ENCODE results near the gene CHIA.

Gene CHIA

DNA sequence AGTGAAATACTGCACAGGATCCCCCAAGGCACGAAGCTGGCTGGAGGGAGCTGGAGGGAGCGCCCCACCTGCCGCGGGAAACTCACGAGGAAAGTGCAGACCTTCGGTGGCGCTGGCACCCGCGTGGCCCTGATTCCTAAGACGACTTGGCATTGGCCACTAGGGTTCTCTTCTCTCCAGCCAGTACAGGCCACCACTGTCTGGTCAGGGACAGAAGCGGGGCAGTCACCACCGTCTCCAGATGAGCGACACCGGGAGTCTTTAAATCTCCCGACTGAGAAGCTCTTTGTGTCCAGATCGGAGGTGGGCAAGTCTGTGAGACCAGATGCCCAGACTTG lies 19.2 kb upstream of the CHIA start:
- TF ChIP-seq, protein P1, sequence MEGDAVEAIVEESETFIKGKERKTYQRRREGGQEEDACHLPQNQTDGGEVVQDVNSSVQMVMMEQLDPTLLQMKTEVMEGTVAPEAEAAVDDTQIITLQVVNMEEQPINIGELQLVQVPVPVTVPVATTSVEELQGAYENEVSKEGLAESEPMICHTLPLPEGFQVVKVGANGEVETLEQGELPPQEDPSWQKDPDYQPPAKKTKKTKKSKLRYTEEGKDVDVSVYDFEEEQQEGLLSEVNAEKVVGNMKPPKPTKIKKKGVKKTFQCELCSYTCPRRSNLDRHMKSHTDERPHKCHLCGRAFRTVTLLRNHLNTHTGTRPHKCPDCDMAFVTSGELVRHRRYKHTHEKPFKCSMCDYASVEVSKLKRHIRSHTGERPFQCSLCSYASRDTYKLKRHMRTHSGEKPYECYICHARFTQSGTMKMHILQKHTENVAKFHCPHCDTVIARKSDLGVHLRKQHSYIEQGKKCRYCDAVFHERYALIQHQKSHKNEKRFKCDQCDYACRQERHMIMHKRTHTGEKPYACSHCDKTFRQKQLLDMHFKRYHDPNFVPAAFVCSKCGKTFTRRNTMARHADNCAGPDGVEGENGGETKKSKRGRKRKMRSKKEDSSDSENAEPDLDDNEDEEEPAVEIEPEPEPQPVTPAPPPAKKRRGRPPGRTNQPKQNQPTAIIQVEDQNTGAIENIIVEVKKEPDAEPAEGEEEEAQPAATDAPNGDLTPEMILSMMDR (IDR thresholded peaks at IDR 0.05; ENCODE audit: low read length, missing control alignments) = no peak

DNA sequence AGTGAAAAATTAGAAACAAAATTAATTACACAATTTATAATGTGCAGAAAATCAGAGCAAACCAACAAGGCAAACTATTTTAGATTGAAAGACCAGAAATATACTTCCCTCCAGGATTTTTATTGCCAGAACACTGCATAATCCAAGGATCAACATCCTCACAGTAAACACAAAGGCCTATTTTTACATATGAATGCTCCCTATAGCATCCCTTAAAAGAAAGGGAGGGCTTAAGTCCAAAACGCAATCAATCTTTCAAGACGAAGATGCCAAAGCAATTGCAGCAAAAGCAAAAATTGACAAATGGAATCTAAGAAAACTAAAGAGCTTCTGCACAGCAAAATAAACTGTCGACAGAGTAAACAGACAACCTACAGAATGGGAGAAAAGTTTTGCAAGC lies 18.6 kb upstream of the CHIA start:
- DNase-seq (ENCODE audit: low read depth) = no peak
- TF ChIP-seq, protein P1 (IDR thresholded peaks at IDR 0.05; ENCODE audit: low read length, missing control alignments) = no peak
- H3K4me3 ChIP-seq (replicated peaks; ENCODE audit: low read depth, low read length) = no peak overlapping the region

More for the DNA sequence above, 19.2 kb upstream of the CHIA start:
- H3K4me3 ChIP-seq (replicated peaks; ENCODE audit: low read depth, low read length) = no peak overlapping the region
- no peak for DNase-seq (ENCODE audit: low read depth)

DNA sequence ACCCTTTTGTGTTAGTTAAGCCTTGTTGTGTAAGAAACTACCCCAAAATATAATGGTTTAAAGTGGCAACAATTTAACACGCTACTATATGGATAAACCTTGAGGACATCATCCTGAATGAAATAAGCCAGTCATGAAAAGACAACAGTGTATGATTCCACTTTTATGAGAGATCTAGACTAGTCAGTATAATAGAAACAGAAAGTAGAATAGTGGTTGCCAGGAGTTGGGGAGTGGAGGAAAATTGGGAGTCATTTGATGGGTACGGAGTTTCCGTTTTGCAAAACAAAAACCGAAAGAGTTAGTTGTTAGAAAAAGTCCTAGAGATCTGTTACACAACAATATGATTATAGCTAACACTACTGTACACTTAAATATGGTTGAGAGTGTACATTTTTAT lies 16.0 kb upstream of the CHIA start:
- TF ChIP-seq, protein P1 (IDR thresholded peaks at IDR 0.05; ENCODE audit: low read length, missing control alignments) = no peak
- no peak for DNase-seq (ENCODE audit: low read depth)
- no peak overlapping the region for H3K4me3 ChIP-seq (replicated peaks; ENCODE audit: low read depth, low read length)

DNA sequence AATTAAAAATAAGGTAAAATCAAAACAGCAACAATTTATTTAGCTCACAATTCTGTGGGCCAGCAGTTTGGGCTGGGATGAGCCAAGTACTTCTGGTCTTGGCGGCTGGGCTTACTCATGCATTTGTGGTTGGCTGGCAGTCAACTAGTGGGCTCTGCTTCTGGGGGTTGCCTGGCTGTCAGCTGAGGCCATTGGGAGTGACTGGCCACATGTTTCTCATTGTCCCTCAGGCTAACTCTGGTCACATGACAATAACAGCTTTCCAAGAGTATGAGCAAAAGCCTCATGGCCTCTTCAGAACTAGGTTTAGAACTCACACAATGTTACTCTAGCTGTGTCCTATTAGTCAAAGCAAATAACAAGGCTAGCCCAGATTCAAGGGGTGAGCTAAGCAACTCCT lies 15.6 kb upstream of the CHIA start:
- TF ChIP-seq, protein P1 (IDR thresholded peaks at IDR 0.05; ENCODE audit: low read length, missing control alignments) = no peak
- peak; percentile 46 for DNase-seq (ENCODE audit: low read depth)
- H3K4me3 ChIP-seq (replicated peaks; ENCODE audit: low read depth, low read length) = no peak overlapping the region

DNA sequence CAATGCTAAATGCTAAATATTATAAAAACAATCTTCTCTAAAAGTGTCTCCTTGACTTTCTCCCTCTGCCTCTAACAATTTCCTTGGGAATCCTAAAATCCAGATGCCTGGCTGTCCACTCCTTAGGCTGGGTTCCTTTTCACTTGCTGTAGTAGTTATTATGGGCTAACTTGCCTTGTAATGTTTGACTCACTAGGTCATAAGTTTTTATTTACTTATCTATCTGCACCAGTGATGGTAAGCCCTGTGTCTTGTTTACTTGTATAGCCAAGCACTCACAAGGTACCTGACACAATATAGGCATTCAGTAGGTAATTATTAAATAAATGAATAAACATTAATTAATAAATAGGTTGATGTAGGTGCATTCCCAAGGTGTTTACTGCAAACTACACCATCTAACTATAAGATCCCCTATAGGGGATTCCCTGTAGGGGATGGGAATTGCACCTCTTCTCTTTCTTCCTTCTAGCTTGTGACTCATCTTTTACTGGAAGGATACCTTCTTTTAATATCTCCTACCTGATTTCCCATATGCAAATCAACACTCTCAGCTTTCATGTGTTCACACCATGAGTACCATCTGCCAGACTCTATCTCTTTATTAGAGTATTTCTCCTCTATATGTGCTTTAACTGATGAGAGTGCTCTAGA lies 14.7 kb upstream of the CHIA start:
- H3K4me3 ChIP-seq (replicated peaks; ENCODE audit: low read depth, low read length) = no peak overlapping the region
- DNase-seq (ENCODE audit: low read depth) = no peak
- TF ChIP-seq, protein P1 (IDR thresholded peaks at IDR 0.05; ENCODE audit: low read length, missing control alignments) = no peak

DNA sequence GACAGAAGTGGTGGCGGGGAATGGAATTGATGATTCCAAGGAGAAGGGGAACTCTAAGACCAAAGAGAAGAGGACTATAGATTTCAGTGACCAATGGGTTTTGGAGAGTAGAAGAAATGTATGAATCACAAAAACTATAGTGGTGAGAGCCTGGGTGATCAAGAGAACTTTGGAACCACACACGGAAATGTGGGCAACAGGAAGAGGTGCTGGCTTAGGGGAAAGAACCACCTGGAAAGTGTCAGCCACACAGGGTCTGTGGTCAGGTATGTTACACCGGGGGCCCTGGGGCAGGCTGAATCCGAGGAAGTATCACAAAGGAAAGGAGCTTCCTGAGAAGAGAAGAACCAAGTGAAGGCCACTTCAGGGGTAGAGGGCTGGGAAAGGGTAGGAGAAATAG lies 11.5 kb upstream of the CHIA start:
- TF ChIP-seq, protein P1 (IDR thresholded peaks at IDR 0.05; ENCODE audit: low read length, missing control alignments) = no peak
- DNase-seq (ENCODE audit: low read depth) = no peak
- H3K4me3 ChIP-seq (replicated peaks; ENCODE audit: low read depth, low read length) = no peak overlapping the region

DNA sequence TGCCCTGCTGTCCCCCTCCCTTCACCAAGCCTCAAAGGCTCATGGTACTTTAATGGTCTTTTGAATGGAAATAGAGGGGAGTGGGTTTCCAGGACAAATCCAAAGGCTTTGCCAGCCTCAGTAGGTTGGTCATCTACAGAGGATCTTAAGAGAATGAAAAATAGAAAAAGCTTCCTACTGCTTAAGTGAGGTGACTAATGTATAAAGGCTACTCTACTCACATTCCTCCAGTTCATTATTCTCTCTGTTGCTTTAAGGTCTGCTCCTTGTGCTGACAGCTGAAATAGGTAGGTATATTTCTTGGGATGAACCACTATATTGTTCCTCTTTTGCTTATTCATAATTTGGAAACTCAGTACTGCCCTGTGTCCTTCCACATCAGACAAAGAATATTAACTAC lies 10.4 kb upstream of the CHIA start:
- no peak for DNase-seq (ENCODE audit: low read depth)
- TF ChIP-seq, protein P1 (IDR thresholded peaks at IDR 0.05; ENCODE audit: low read length, missing control alignments) = no peak
- H3K4me3 ChIP-seq (replicated peaks; ENCODE audit: low read depth, low read length) = no peak overlapping the region
